ENCODE measurements around the gene PDLIM5. TPM values are rescaled to one million over a fixed set of nuclear protein-coding genes. Genes with fewer than 3 reads are reported as not detected.
"Not testable (repeated sequence)": the region's sequence is repeated elsewhere in the genome, so short reads cannot be mapped to it uniquely, and the experiment has no call there.

The PDLIM5 gene
- total and polyA plus RNA-seq, 2 of the 8 experiments (the other 6 are each of a cell fraction or from before 2014, with no cell fraction given), result 37.3 to 62.1 TPM

GRCh38 chr4:94478805-94479204, 27.1 kb downstream of the PDLIM5 start:
- not testable (repeated sequence) for H3K27ac ChIP-seq (ENCODE audit: low read depth, low read length); H3K4ac ChIP-seq (replicated peaks; ENCODE audit: insufficient read length, low read depth, low read length); H3K23me2 ChIP-seq (ENCODE audit: low read depth, low read length); H3K9ac ChIP-seq (replicated peaks in 1 of 4; ENCODE audit: extremely low read depth in 1 of 4, low read depth in 3 of 4, low read length in 3 of 4); H3K14ac ChIP-seq (ENCODE audit: insufficient read length); H3K9me3 ChIP-seq (ENCODE audit: insufficient read depth in 2 of 2, low read depth in 1 of 2, low read length in 1 of 2); H3K79me1 ChIP-seq (ENCODE audit: low read depth, low read length); H4K91ac ChIP-seq (replicated peaks; ENCODE audit: insufficient read length, low read length); H2BK12ac ChIP-seq (ENCODE audit: low read depth, low read length); H4K5ac ChIP-seq (ENCODE audit: insufficient read length, low read depth, low read length); FAIRE-seq; H2AK5ac ChIP-seq (ENCODE audit: low read depth, low read length); H2BK15ac ChIP-seq (ENCODE audit: low read length); H2BK20ac ChIP-seq (ENCODE audit: low read length); H3K23ac ChIP-seq (ENCODE audit: insufficient read length); H4K8ac ChIP-seq (ENCODE audit: extremely low read depth, insufficient read depth, low read length); H3K36me3 ChIP-seq (ENCODE audit: control insufficient read depth in 2 of 4, insufficient read depth in 4 of 4, low read length in 3 of 4); H2BK120ac ChIP-seq (replicated peaks; ENCODE audit: low read depth, low read length); DNase-seq (ENCODE audit: low read depth in 1 of 2, low spot score in 2 of 2); H2AFZ ChIP-seq (ENCODE audit: low read length); H3K18ac ChIP-seq (ENCODE audit: extremely low read depth, low read length); H2BK5ac ChIP-seq (ENCODE audit: low read depth, low read length); H3K27me3 ChIP-seq (replicated peaks in 1 of 4; ENCODE audit: control insufficient read depth in 3 of 4, extremely low read depth in 1 of 4, insufficient read depth in 3 of 4, low read length in 3 of 4); H3K4me2 ChIP-seq (ENCODE audit: insufficient read depth in 1 of 2, low read depth in 2 of 2, low read length in 2 of 2); H3K56ac ChIP-seq (replicated peaks; ENCODE audit: insufficient read length, low read depth, low read length); H4K20me1 ChIP-seq (replicated peaks in 1 of 2; ENCODE audit: control insufficient read depth in 1 of 2, insufficient read depth in 2 of 2, low read length in 2 of 2); H3K4me3 ChIP-seq (ENCODE audit: extremely low read depth in 1 of 4, insufficient read depth in 2 of 4, low read depth in 3 of 4, low read length in 4 of 4)
- ChIA-PET POLR2A (ENCODE audit: partially characterized antibody) (interaction anchor here (0.9 kb wide), 1 partner anchor 9 kb away, joined by 3 read pairs; no protein-coding TSS in a partner anchor), CTCF (ENCODE audit: partially characterized antibody) (interaction anchor here (0.6 to 1.1 kb wide), 5 partner anchors 52 to 533 kb away, joined by 3 to 5 read pairs (median 4); no protein-coding TSS in a partner anchor)
- H3K79me2 ChIP-seq (ENCODE audit: control insufficient read depth in 1 of 2, insufficient read depth in 2 of 2, low read length in 2 of 2), result peaks cover 0 to 30% of the 10 kb centered on the region in 2 experiments; a peak in 2 of 4 replicates
- 70% methylated on average over 3 of the region's 3 CpGs; no CpG with 5 or more reads in 1 of the 2 experiments for WGBS, 2 experiments (ENCODE audit: extremely low coverage in 1 of 2, insufficient coverage in 1 of 2, insufficient read length in 1 of 2, insufficient replicate concordance in 2 of 2, low coverage in 1 of 2, low lambda C conversion rate in 2 of 2, missing lambda C conversion rate in 1 of 2)
- peaks cover 0 to 12% (median 2%) of the 10 kb centered on the region in 4 experiments; a peak in 3 of 7 replicates for H3K4me1 ChIP-seq (replicated peaks in 1 of 4; ENCODE audit: control insufficient read depth in 3 of 4, insufficient read depth in 4 of 4, low read length in 3 of 4)

All from H1 (cell line).